Activated gamma-delta T cell treated with anti-CD3 and anti-CD28 coated beads, Interleukin-2, amount 50 U/mL, for 16 hours (primary cell): ENCODE measurements around the gene COL7A1.

Experiments used
- DNase-seq: peaks from one replicate; pipeline ENCODE4 v3.0.0-alpha.2; 2020; ENCODE audit warnings: low read depth

The COL7A1 gene

DNA sequence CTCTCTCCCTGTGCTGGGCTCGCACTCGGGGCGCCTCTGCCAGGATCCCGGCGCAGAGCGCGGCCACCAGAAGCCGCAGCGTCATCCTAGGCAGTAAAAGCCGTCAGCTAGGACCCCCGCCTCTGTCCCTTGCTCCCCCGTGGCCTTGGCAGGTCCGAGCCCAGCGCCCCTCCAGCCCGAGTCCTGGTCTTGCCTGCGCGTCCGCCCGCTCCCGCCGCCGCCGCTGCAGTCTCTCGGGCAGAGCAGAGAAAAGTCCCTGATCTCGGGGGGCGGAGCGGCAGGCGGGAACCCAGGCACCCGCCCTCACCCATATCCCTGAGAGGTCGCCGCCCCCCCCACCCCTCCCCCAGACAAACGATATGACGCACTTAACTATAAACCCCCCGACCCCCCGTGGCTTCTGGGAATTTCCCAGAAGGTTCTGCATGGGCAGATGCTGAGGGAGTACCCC, at the start of gene COL7A1:
Gene COL7A1 (minus strand): TSS at position 255 of the 451 bp plus-strand sequence. CDS start 170 bp downstream, at position 85.
- DNase-seq = no peak

DNA sequence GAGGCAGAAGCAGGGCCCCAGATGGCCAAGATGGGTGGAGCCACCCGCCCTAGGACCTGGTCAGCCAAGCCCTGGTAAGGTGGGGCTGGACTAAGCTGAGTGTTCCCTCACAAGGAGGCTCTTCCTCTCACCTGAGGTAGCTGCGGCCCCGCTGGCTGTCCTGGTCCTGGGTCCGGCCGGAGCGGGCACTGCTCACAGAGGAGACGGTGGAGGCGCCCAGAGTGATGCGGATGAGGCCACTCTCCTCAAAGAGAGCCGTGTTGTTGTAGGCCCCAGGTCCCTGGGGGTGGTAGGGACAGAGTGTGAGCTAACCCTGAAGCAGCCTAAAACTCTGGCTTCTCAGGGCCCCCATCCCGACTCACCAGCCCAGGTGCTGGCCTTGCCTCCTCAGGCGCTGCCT, 47.5 kb upstream of the COL7A1 start:
- DNase-seq = no peak

DNA sequence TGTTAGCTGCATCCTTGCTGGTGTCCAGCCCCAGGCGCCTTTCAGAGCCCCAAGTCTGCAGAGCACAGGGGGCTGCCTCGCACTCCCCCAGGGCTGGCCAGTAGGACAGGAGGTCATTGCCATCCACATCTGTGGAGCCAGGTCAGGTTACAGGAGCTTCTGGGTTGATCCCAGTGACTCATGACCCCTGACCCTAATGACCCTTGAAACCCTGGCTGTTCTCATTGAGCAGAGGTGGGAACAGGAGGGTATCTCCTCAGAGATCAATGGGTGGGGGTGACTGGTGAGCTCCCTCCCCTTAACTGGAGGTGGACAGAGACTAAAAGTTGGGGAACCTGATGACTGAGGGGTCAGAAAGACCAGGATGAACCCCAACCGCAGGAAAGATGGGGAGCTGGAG, 46.3 kb upstream of the COL7A1 start:
- no peak for DNase-seq

DNA sequence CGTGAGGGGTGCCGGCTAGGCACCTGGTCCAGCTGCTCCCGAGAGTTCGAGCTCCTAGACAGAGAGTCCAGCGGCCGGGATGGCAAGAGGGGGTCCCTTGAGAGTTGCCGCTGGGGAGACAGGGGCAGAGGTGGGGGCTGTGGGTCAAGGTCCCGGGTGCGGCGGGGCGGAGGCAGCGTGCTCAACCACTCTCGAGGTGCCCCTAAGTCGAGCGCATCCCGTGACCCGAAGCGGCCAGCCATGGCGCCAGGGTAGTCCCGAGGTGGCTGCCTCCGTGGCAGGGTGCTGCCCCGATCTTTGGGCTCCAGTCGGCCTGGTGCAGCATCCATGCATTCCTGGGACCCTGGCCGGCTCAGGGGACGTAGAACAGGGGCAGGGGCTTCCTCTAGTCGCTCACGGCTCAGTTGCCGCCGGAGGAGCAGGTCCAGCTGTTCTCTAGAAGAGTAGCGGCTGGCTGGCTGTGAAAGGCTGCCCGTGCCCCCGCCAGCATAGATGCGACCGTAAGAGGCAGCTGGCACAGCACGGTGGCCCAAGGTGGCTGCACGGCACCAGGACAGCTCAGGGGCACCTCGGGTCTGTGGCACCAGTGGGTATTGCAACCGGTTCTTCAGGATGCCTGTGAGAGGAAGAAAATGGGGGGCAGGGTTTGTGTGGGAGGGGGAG, 44.9 kb upstream of the COL7A1 start:
- no peak for DNase-seq

DNA sequence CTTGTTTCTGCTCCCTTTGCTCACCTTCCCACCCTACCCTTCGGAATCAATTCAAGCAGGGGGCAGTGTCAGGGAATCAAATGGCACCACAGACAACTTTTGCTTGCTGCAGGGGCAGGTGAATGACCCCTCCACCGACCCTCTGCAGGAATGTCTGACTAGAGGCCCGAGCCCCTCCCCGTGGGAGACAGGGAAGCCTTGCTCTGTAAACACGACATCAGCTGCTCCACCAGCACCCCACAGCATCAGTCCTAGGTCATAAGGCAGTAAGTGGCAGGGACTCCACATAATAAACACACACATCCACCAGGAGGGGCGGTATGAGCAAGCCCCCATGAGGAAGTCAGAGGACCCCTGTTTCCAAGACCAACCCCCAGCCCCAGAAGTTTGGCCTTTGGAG, 42.2 kb upstream of the COL7A1 start:
- no peak for DNase-seq

DNA sequence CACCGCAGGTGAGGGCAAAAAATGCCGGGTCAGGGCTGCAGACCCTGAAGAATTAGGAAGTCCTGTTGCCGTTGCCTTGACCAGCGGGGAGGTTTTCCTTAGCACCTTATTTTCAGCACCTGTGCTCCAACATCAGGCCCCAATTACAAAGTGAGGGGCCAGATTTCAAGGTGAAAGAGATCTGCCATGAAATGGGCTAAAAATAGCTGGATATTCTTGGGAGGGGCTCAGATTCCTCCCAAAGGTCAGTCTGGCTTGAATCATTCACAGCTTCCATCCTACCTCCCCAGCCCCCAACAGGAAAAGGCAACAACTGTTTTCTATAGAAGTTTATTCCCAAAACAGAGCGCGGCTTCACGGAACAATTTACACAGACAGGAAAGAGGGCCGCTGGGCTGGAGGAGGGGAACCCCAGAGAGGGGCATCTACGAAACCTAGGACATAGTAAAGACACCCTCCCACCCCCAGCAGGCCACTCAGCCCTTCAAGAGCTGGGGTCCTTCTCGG, 41.1 kb upstream of the COL7A1 start:
- DNase-seq = no peak

DNA sequence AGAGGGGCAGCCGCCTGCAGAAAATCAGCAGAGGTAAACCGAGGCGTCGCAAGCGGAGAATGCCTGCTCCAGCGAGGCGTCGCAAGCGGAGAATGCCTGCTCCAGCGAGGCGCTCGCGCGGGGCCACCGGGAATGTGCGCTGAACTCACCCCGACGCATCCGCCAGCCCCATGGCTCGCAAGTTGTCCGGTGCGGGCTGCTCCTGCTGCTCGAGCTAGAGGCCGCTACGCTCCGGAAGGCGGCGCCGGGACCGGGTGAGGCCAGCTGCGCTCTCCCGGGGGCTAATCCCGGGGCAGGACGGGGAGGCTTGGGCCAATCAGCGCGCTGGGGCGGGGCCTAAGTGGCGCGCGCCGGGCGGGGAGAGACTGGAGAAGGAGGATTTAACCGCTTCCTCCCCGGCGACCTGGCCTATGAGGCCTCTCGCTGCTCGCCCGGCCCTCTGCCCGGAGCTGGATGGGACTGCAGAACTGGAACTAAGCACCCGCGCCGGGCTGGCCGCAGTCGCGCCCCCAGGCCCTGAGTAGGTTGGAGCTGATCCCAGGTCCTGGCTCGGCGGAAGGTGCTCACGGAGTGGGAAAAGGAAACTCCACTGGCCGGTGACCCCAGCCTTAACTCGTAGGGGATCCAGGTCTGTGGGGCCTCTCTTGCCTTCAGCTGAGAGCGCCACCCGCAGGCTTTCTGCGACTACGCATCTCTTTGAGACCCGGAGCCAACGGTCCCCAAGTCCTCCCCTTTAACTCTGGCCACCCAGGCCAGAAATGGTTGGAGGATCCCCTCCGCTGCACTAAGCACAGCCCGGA, 40.3 kb upstream of the COL7A1 start, which contains the start of gene SLC26A6:
Gene SLC26A6 (minus strand): TSS at position 240 of the 800 bp plus-strand sequence. CDS start 68 bp downstream, at position 172.
- DNase-seq = peak; percentile 89

DNA sequence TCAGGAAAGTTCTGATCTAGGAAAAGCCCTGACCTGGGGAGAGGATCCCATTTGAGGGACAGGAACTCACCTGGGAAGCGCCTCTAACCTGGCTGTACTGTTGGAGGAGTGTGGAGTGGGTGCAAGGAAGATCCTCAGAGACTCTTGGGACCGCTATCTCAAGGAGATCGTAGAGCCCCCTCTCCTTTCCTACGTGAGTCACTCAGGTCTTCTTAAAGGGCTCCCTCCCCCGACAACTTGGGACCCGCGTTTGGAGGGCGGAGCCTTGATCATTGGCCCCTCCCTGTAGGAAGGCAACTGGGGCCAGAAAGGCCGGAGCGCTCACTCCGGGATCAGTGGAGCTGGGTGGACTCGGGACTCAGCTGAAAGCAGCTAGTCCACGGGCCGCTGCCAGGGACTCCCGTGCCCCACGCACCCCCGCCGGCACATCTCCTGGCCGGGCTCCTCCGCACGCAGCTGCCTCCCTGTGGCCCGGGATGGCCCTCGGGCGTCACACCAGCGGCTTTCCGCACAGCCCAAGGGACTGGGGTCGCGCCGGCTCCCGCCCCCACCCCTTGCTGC, 39.6 kb upstream of the COL7A1 start:
- DNase-seq = peak; percentile 28

DNA sequence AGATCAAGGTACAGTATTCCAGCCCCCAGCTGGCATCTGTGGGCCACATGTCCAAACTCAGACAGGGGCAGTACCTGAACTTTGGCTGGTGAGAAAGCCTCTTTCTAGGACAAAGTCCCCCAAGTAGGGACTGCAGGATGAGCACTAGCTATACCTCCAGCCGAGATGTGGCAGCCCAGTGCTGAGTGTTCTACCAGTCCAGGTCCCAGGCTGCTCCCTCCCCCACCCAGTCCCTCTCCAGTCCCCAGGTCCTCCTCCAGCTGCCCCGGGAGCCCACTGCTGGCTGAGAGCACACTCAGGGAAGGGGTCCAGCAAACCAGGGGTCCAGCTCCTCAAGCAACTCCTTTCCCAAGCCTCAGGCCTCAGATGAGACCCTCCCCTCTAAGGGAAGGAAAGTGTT, 38.6 kb upstream of the COL7A1 start:
- DNase-seq = no peak

DNA sequence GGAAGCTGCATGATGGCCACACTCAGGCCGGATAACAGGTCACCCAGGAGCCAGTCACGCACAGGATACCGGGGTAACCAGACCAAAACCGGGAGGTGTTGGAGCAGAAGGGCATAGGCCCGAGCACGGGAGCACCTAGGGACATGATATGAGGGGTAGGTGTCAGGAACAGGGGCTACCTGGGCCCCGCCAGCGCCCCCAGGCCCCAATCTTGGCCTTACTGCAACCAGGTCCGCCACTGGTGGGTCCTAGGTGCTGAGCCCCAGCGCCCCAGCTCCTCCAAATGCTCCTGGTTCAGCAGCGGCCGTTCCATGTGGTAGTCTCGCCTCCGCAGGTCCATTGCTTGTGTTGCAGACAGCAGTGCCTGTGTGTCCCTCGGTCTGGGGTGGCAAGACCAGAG, 38.1 kb upstream of the COL7A1 start:
- DNase-seq = no peak

DNA sequence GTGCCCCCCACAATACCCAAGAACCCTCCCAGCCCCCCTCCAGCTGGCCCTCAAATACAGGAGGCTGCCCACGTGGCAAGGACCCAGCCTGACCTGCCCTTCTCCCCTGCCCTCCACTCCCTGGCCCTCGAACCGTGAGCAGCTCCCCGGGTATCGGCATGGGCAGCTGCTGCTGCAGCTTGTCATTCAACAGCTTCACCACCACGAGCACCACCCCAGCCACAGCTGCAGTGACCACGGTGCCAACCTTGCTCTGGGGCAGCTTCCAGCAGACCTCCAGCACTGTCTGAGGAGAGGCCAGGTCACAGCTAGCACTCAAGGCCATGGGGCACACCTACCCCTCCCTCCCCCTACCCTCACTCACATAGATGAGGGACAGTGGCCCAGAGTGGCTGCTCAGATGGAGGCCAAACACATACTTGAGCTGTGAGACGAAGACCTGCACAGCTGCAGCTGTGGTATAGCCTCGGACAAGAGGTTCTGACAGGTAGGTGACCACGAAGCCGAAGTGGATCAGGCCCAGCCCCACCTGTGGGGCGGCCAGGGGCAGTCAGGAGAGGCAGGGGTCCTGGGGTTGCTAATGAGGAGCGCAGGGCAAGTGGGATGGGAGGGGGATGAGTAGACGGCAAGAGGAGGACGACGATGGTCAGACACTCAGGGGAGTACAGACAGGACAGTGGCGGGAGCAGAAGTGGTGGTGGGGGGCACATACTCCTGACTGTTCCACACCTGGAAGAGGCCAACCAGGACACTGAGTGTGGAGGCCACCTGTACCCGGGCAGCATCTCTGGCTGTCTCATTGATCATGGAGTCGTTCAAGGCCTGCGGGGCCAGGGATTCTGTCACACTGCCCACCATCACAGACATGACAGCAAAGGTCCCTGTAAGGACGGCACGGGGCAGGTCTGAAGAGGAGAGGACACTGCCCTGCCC, 36.7 kb upstream of the COL7A1 start:
- DNase-seq = no peak

DNA sequence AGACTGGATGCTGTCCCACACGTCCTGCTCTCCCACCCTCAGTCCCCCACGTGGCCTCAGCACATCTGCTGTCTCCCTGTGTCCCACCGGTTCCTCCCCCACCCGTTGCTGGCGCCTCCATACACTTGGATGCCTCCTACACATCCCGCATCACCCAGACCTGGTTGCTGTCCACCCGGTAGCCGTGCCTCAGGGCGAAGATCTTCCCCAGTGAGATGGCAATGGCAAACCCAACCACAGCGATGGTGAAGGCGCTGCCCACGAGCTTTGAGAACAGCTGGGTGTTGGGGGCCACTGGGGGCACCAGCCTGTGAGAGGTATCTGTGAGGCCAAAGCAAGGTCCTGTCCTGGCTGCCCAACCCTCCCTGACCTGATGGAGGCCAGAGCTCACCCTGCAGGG, 35.7 kb upstream of the COL7A1 start:
- DNase-seq = no peak

DNA sequence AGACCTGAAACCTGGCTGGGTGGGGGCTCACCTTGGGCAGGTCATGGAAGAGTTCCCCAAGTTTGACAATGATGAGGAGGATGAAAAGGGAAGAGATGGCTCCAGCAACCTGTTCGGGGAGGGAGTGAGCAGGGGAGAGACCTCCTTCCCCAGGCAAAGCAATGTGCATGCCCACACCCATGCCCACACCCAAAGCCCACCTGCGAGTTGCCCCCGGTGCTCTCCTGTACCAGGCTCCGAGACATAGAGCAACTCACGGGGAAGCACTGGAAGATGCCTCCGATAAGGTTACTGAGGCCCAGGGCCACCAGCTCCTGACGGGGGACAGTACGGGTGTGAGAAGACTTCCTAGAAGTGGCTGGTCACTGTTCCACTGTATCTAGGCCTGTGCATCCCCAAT, 35.3 kb upstream of the COL7A1 start:
- DNase-seq = no peak

DNA sequence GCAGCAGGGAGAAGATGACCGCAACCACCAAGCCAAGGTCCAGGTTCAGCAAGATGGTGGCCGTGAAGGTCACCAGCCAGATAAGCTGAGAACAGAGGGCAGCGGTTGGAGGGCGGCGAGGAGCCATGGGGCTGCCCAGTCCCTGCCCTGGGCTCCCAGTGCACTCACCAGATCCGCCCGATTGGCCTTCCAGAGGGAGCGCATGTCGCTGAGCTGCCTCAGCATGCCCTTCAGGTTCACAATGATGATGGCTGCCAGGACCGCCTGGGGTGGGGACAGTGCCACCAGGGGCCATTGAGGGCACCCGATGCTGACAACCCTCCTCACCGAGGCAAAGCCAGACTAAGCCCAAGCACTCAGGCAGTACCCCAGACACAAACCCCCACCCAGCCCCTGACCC, 34.8 kb upstream of the COL7A1 start:
- no peak for DNase-seq

DNA sequence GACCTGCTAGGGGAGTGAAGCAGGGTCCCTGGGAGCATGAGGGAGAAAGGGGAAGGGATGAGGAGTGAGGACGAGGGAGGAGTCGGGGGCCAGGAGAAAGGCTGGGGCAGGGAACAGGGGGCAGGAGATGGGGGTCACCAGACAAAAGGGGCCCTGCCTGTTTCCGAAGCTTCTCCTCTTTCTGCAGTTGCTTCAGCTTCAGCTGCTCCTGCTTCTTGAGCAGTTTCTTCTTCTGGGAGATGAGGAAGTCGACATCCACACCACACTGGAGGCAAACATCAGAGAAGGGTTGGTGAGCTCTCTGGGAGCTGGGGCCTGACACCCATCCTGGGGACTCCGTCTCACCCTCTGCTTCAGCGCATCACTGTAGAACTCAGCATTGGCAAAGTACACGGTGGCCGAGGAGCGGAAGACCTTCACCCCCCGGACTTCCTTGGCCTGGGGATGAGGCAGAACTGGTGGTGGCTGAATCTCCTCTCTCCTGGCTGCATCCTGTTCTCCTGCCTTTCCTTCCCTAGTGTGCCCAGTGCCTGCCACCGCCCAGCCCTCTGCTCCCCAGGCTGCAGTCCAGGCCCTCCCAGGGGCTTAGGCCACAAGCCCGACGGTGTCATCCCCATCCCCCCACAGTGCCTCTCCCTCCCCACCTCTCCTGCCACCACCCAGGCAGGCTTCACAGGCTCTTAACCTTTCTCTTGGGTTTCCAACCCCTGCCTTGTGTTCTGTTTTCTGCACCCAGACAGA, 33.3 kb upstream of the COL7A1 start:
- no peak for DNase-seq

DNA sequence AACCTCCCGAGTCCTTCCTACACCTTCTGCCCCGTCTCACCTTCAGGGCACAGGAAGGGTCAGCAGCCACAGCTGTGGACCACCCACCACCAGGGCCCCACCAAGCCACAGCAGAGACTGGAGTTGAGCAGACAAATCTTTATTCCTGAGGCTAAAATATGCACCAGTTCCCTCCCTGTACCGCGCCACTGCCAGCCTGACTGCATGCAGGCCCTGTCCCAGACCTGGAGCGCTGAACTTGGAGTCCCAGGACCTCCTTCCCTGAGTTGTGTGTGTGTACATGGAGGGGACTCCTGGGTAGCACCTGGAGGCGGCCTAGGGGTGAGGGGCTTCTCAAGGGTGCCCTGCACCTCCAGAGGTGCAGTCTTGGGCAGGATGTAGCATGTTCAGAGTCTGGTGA, 30.5 kb upstream of the COL7A1 start:
- DNase-seq = no peak

DNA sequence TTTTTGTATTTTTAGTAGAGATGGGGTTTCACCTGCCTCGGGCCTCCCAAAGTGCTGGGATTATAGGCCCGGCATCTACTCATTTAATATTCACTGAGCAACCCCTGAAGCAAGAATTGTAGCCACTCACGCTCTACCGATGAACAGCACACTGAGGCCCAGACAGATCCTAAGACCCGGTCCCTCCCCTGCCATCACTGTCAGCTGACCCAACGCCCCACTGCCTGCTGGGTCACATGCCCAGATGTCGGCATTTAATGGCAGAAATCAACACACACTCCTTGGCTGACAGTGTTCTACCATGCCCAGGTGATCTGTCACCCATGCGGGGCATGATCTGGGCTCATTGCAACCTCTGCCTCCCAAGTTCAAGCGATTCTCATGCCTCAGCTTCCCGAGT, 29.6 kb upstream of the COL7A1 start:
- no peak for DNase-seq

DNA sequence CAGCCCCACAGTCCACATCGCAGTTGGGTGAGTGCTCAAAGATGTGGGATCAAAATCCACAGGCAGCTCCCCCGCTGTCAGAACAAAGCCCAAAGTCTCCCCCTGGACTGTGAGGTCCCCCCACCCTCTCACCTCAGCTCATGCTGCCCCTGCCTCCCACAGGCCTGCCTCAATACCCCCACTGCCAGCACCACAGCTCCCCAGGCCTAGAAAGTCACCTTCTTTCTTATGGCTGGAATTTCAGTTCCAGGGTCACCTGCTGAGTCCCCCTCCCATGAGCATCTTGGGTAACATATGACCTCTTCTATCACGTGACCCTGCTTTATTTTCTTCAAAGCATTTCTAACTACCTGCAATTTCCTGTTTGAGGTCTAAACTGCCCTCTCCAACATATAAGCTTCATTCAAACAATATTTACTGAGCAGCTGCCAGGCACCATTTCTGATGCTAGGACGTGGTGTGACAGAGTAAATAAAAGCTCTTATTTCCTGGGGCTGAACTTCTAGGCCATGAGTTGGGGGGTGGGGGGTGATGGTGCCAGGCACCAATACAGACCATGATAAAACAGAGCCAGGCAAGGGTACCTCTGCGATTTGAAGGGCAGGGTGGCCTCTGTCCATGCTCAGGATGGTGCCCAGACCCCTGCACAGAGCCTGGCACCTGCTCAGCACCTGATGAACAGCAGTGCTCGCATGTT, 28.9 kb upstream of the COL7A1 start:
- no peak for DNase-seq

DNA sequence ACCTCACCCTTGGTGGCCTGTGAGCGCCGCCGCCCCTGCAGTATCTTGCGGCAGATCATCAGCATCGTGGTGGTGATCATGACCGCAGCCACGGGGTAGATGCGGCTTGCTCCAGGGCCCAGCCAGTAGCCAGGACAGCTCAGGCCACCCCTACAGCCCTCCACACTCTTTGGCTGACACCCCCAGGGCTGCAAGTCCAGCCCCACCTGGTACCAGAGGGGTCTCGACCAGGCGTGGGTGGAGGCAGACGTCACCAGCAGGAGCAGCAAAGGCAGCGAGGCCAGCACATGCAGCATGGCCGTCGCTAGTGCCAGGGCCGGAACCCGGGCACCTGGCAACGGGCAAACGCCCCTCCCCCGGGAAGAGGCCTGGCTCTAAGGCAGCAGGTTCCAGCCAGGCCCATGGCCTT, 26.3 kb upstream of the COL7A1 start, which contains the start of gene TMEM89:
Gene TMEM89 (minus strand): TSS at position 309 of the 409 bp plus-strand sequence. CDS start 13 bp downstream, at position 296.
- DNase-seq = no peak
